NCI-H128 (cell line): ENCODE measurements around the gene SELENOW.
"Not testable (repeated sequence)": the region's sequence is repeated elsewhere in the genome, so short reads cannot be mapped to it uniquely, and the experiment has no call there.

Source experiments
- DNase-seq: peaks from one replicate; lab custom pipeline; 2025; ENCODE audit not compliant: unreplicated experiment; lab: John Stamatoyannopoulos, UW

SELENOW gene

GRCh38 chr19:47778049-47778953, at the start of gene SELENOW:
Gene SELENOW (plus strand): TSS chr19:47778703. CDS start chr19:47778786, 83 bp downstream.
- peak; percentile 61 for DNase-seq

- no peak for DNase-seq
These were observed 49.1 kb upstream of the SELENOW start for GRCh38 chr19:47729468-47729798.

- DNase-seq: no peak
These were observed 48.5 kb upstream of the SELENOW start for GRCh38 chr19:47729799-47730520.

- no peak for DNase-seq
These were observed 48.0 kb upstream of the SELENOW start for GRCh38 chr19:47730521-47730889.

GRCh38 chr19:47730910-47731309, 47.6 kb upstream of the SELENOW start:
- DNase-seq: no peak

GRCh38 chr19:47735131-47735530, 43.4 kb upstream of the SELENOW start:
- DNase-seq: no peak

- DNase-seq: no peak
These were observed 37.5 kb upstream of the SELENOW start for GRCh38 chr19:47740866-47741519.

- no peak for DNase-seq
These were observed 36.9 kb upstream of the SELENOW start for GRCh38 chr19:47741544-47742140.

GRCh38 chr19:47742634-47743033, 35.9 kb upstream of the SELENOW start:
- no peak for DNase-seq

- peak; percentile 96 for DNase-seq
These were observed 33.2 kb upstream of the SELENOW start, which contains the start of gene NOP53 for GRCh38 chr19:47745010-47745901. Gene NOP53 (plus strand): TSS chr19:47745546. CDS start chr19:47745560, 14 bp downstream.

- DNase-seq: not testable (repeated sequence)
These were observed 32.4 kb upstream of the SELENOW start for GRCh38 chr19:47746129-47746528.

GRCh38 chr19:47749326-47749725, 29.2 kb upstream of the SELENOW start:
- DNase-seq: no peak

GRCh38 chr19:47750752-47751151, 27.8 kb upstream of the SELENOW start:
- no peak for DNase-seq

GRCh38 chr19:47752440-47753211, 25.9 kb upstream of the SELENOW start:
- no peak for DNase-seq

GRCh38 chr19:47754206-47755064, 24.1 kb upstream of the SELENOW start:
- DNase-seq: no peak

GRCh38 chr19:47755065-47755761, 23.3 kb upstream of the SELENOW start:
- DNase-seq: no peak

- DNase-seq: no peak
These were observed 22.5 kb upstream of the SELENOW start for GRCh38 chr19:47755762-47756626.
